PC-9 (cell line): Measurements from ENCODE around the gene UGGT2. TPM values are rescaled to one million over a fixed set of nuclear protein-coding genes. Genes with fewer than 3 reads are reported as not detected.

Experiments used
- BruUV-seq: library from RNA; stranded (reverse); fragments of 400-500 nt; replicated peaks from 2 replicates; lab custom pipeline; 2021; lab: Mats Ljungman, UMichigan
- CTCF ChIA-PET: fragments of 300-600 bp; sonication (Branson Sonifier 250); formaldehyde crosslinking; loops from one replicate; lab custom pipeline; 2022; ENCODE audit warnings: antibody characterized with exemption; lab: Charles Lee
- POLR2A ChIA-PET: fragments of 300-600 bp; sonication (Branson Sonifier 250); formaldehyde crosslinking; loops from one replicate; lab custom pipeline; 2022; ENCODE audit warnings: antibody characterized with exemption; ENCODE audit not compliant: unreplicated experiment; lab: Charles Lee
- DNase-seq, 2 experiments: peaks; one replicate each; pipeline versions ENCODE4 v3.0.0 to v3.0.0-alpha.2; 2015 to 2022; ENCODE audit warnings: mixed read lengths in 1 of 2
- H2AFZ ChIP-seq: fragments of 200-600 bp; sonication (generic); 2 replicates; pipeline ENCODE4 v1.8.1; 2017; ENCODE audit warnings: antibody characterized with exemption
- H3F3A ChIP-seq: fragments of 200-600 bp; sonication (generic); 2 replicates; pipeline ENCODE4 v1.8.1; 2017; ENCODE audit warnings: antibody characterized with exemption, mild to moderate bottlenecking, low read depth; ENCODE audit not compliant: insufficient read depth
- H3K27ac ChIP-seq: fragments of 200-600 bp; sonication (generic); 2 replicates; pipeline ENCODE4 v1.6.1; 2016; ENCODE audit warnings: mixed run types
- H3K27me3 ChIP-seq: fragments of 200-600 bp; sonication (generic); 2 replicates; pipeline ENCODE4 v1.6.1; 2016; ENCODE audit warnings: low read depth, mixed run types; ENCODE audit not compliant: insufficient read depth
- H3K36me3 ChIP-seq: fragments of 200-600 bp; sonication (generic); 2 replicates; pipeline ENCODE4 v1.6.1; 2016; ENCODE audit warnings: low read depth, mixed run types
- H3K4me1 ChIP-seq: fragments of 200-600 bp; sonication (generic); replicated peaks from 2 replicates; pipeline ENCODE4 v1.6.1; 2016; ENCODE audit warnings: mixed run types; ENCODE audit not compliant: insufficient read depth
- H3K4me2 ChIP-seq: fragments of 200-600 bp; sonication (generic); 2 replicates; pipeline ENCODE4 v1.6.1; 2017; ENCODE audit warnings: mixed run types
- H3K4me3 ChIP-seq: fragments of 200-600 bp; sonication (generic); 2 replicates; pipeline ENCODE4 v1.6.1; 2016; ENCODE audit warnings: mixed run types
- H3K79me2 ChIP-seq: fragments of 200-600 bp; sonication (generic); 2 replicates; pipeline ENCODE4 v1.6.1; 2017; ENCODE audit warnings: low read depth, mixed run types
- H3K9me2 ChIP-seq: fragments of 200-600 bp; sonication (generic); 2 replicates; pipeline ENCODE4 v1.8.1; 2017; ENCODE audit warnings: mild to moderate bottlenecking; ENCODE audit not compliant: insufficient read depth
- H3K9me3 ChIP-seq: fragments of 200-600 bp; sonication (generic); 2 replicates; pipeline ENCODE4 v1.8.1; 2016; ENCODE audit warnings: low read depth; ENCODE audit not compliant: insufficient read depth
- H4K20me1 ChIP-seq: fragments of 200-600 bp; sonication (generic); 2 replicates; pipeline ENCODE4 v1.8.1; 2017; ENCODE audit not compliant: insufficient read depth
- CTCF ChIP-seq: fragments of 200-600 bp; sonication (generic); conservative IDR thresholded peaks from 2 replicates; pipeline ENCODE4 v1.6.1; 2017; ENCODE audit warnings: mixed run types, antibody characterized with exemption, mild to moderate bottlenecking, moderate library complexity
- EZH2 ChIP-seq: fragments of 200-600 bp; sonication (generic); IDR thresholded peaks from 2 replicates; pipeline ENCODE4 v1.8.0; 2017; ENCODE audit warnings: antibody characterized with exemption, low read depth
- intact Hi-C: fragments of 100-400 bp; cut with micrococcal nuclease; formaldehyde crosslinking; loops from one replicate; pipeline ENCODE4 v1.10.0; 2022; ENCODE audit not compliant: unreplicated experiment
- total RNA-seq: library from RNA; stranded (reverse); gene quantifications from 2 replicates; pipeline ENCODE4 v1.2.3, GENCODE V29; 2021

UGGT2 gene
- total RNA-seq, 1 experiment from 2014 or later, result 27.5 TPM

GRCh38 chr13:95813139-95813538 is 240.1 kb downstream of the UGGT2 start:
- intact Hi-C loops, result no loop called here
- TF ChIP-seq CTCF (no peak), EZH2 (no peak)
- BruUV-seq, result no TSS peak
- Histone ChIP-seq H3K9me3 (peaks cover 10% of the 10 kb centered on the region; the same call in 1 of the 2 replicates), H3K4me1 (no peaks in the 10 kb centered on the region), H2AFZ (no peak overlapping the region), H3K27ac (no peak overlapping the region), H3K4me2 (no peak overlapping the region), H3K4me3 (no peak overlapping the region), H3K36me3 (no peaks in the 10 kb centered on the region), H3K27me3 (no peaks in the 10 kb centered on the region), H3K9me2 (no peaks in the 10 kb centered on the region), H4K20me1 (no peaks in the 10 kb centered on the region), H3F3A (no peaks in the 10 kb centered on the region), H3K79me2 (no peaks in the 10 kb centered on the region)
- no peak for DNase-seq
- CTCF ChIA-PET, result no interaction called here
- POLR2A ChIA-PET, result no interaction called here

- ChIA-PET POLR2A (no interaction called here), CTCF (interaction anchor here (0.6 kb wide), 1 partner anchor 45 kb away, joined by 8 read pairs; no protein-coding TSS in a partner anchor)
- TF ChIP-seq EZH2 (no peak), CTCF (no peak)
- Histone ChIP-seq H3K9me3 (peaks cover 14% of the 10 kb centered on the region), H2AFZ (no peak overlapping the region), H3K4me2 (no peak overlapping the region), H3K79me2 (no peaks in the 10 kb centered on the region), H3K27ac (no peak overlapping the region), H3K27me3 (no peaks in the 10 kb centered on the region), H3K4me1 (no peaks in the 10 kb centered on the region), H3F3A (no peaks in the 10 kb centered on the region), H3K36me3 (no peaks in the 10 kb centered on the region), H3K9me2 (no peaks in the 10 kb centered on the region), H3K4me3 (no peak overlapping the region), H4K20me1 (no peaks in the 10 kb centered on the region)
- DNase-seq, result no peak
- intact Hi-C loops, result no loop called here
- BruUV-seq, result no TSS peak
Measured at GRCh38 chr13:95809429-95809828, 243.8 kb downstream of the UGGT2 start.

GRCh38 chr13:95805921-95806320 is 247.3 kb downstream of the UGGT2 start:
- no peaks in the 10 kb centered on the region for H3K27me3 ChIP-seq
- POLR2A ChIA-PET, result no interaction called here
- H3K4me1 ChIP-seq, result no peaks in the 10 kb centered on the region
- TF ChIP-seq CTCF, result no peak
- TF ChIP-seq EZH2, result no peak
- no peaks in the 10 kb centered on the region for H3K9me2 ChIP-seq
- no peak for DNase-seq
- BruUV-seq, result no TSS peak
- H3F3A ChIP-seq, result no peaks in the 10 kb centered on the region
- H3K36me3 ChIP-seq, result no peaks in the 10 kb centered on the region
- H3K27ac ChIP-seq, result no peak overlapping the region
- H3K4me2 ChIP-seq, result no peak overlapping the region
- peaks cover 7% of the 10 kb centered on the region for H3K9me3 ChIP-seq
- intact Hi-C loops, result no loop called here
- CTCF ChIA-PET, result no interaction called here
- H3K79me2 ChIP-seq, result no peaks in the 10 kb centered on the region
- H2AFZ ChIP-seq, result no peak overlapping the region
- no peaks in the 10 kb centered on the region for H4K20me1 ChIP-seq
- H3K4me3 ChIP-seq, result no peak overlapping the region
